ENCODE measurements around the gene PPP1R3C. TPM values are rescaled to one million over a fixed set of nuclear protein-coding genes. Genes with fewer than 3 reads are reported as not detected.

PPP1R3C gene
- total RNA-seq, 2 donors from 2014 or later = 89.1 to 241 TPM

DNA sequence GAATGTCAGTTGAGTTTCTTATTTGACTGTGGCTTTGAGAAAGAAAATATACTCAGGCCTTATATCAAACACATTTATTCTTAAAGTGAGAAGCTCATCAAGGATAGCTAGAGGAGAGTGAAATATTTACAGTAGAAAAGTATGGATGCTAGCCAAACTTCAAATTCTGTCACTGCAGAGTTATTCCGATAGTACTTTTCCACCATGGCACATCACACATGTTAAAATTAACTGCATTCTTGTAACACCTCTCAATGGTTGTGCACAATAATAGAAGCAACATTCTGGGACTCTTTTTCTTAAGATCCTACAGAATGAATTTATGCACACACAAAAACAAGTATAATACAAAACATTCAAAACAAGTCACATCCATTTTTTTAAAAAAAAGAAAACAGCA is 4.5 kb downstream of the PPP1R3C start:
- Histone ChIP-seq H3K4me3 (peak overlapping the region; percentile 76), H3K9me3 (no peaks in the 10 kb centered on the region), H3K27me3 (replicated peaks; ENCODE audit: insufficient read depth) (no peaks in the 10 kb centered on the region), H3K4me1 (ENCODE audit: control insufficient read depth in 1 of 2, low read depth in 2 of 2) (peaks cover 4 to 18% of the 10 kb centered on the region in 2 donors), H3K27ac (peak overlapping the region; percentile 58 to 82), H3K36me3 (peaks cover 51% of the 10 kb centered on the region)
- DNase-seq (ENCODE audit: low spot score) (no peak), ATAC-seq (ENCODE audit: insufficient number of reproducible peaks, low FRiP score, low read depth) (no peak)
- TF ChIP-seq, protein P1, sequence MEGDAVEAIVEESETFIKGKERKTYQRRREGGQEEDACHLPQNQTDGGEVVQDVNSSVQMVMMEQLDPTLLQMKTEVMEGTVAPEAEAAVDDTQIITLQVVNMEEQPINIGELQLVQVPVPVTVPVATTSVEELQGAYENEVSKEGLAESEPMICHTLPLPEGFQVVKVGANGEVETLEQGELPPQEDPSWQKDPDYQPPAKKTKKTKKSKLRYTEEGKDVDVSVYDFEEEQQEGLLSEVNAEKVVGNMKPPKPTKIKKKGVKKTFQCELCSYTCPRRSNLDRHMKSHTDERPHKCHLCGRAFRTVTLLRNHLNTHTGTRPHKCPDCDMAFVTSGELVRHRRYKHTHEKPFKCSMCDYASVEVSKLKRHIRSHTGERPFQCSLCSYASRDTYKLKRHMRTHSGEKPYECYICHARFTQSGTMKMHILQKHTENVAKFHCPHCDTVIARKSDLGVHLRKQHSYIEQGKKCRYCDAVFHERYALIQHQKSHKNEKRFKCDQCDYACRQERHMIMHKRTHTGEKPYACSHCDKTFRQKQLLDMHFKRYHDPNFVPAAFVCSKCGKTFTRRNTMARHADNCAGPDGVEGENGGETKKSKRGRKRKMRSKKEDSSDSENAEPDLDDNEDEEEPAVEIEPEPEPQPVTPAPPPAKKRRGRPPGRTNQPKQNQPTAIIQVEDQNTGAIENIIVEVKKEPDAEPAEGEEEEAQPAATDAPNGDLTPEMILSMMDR (IDR thresholded peaks at IDR 0.05) = no peak

DNA sequence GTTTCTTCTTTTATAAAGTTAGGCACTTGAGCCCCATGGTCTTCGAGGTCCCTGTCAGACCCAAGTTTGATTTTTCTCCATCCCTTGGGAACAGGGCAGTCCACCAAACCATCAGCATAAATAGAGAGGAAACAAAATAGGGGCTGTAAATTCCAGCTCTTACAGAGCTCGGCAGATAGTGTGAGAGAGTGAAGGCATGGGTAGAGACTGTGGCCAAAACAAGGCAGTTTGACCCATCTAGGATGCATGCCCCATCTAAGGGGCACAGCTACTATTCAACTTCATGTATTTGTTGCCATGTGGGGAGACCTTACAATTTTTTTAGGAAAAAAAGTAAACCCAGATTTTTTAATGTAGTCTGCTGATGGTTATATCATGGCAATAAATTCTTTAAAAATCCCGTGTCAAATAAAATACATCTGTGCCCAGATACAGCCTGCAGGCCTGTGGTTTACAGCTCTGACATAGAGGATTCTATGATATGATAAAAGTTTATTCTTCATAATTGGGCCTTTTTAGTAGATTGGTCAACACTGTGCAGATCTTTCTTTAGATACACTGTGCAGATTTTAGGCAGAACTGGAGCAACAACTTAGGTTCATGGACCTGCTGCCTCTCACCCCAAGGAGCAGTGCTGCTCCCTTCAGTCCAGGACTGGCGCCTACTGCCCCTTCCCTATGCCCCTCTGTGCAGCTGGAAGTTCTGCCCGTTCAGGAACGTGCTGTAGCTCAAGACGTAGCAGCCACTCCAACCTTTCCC is 5.3 kb downstream of the PPP1R3C start:
- Histone ChIP-seq H3K4me1 (ENCODE audit: control insufficient read depth in 1 of 2, low read depth in 2 of 2) (peaks cover 4 to 18% of the 10 kb centered on the region in 2 donors), H3K9me3 (no peaks in the 10 kb centered on the region), H3K36me3 (peaks cover 51% of the 10 kb centered on the region), H3K4me3 (peak overlapping the region; percentile 76), H3K27ac (peak overlapping the region; percentile 38 to 58), H3K27me3 (replicated peaks; ENCODE audit: insufficient read depth) (no peaks in the 10 kb centered on the region)
- TF ChIP-seq, protein P1 (IDR thresholded peaks at IDR 0.05) = no peak
- ATAC-seq (ENCODE audit: insufficient number of reproducible peaks, low FRiP score, low read depth) (no peak), DNase-seq (ENCODE audit: low spot score) (no peak)

DNA sequence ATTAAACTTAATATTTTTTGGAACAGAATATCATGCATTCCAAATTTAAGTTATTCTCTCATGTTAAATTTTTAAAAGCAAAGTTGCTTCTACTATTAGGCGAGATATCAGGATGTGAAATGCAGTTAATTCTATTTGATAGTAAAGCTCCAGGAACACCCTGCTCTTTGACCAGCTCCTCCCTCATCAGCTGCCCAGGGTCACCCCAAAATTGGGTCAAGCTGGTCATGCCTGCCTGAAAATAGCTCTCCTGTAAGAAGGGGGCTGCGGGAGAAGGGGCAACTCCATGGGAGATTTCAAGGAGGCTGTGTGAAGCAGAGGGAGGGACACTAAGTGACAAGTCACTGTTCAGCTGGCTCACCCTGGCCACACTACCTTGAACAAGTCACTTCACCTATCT is 5.9 kb downstream of the PPP1R3C start:
- ATAC-seq (ENCODE audit: insufficient number of reproducible peaks, low FRiP score, low read depth) (no peak), DNase-seq (ENCODE audit: low spot score) (no peak)
- Histone ChIP-seq H3K9me3 (no peaks in the 10 kb centered on the region), H3K27me3 (replicated peaks; ENCODE audit: insufficient read depth) (no peaks in the 10 kb centered on the region), H3K4me1 (ENCODE audit: control insufficient read depth in 1 of 2, low read depth in 2 of 2) (peaks cover 4 to 18% of the 10 kb centered on the region in 2 donors), H3K27ac (peak overlapping the region; percentile 38 to 47), H3K36me3 (peaks cover 51% of the 10 kb centered on the region), H3K4me3 (peak overlapping the region; percentile 76)
- TF ChIP-seq, protein P1 (IDR thresholded peaks at IDR 0.05) = no peak

DNA sequence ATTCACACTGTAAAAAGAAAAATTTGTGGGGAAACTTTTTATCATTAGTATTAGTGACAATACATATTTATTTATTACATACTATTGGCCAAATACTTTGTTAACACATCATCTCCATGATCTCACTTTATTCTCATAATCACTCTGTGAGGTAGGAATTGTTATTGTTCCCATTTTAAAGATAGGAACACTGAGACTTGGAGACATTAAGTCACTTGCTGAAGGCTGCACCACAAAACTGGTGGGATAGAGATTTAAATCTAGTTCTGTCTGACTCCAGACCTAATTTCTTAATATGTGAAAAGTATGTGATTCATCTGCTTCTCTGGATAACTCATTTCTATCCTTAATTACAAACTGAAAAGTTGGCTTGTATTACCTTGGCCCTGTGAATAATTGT is 8.2 kb downstream of the PPP1R3C start:
- DNase-seq (ENCODE audit: low spot score) (no peak), ATAC-seq (ENCODE audit: insufficient number of reproducible peaks, low FRiP score, low read depth) (no peak)
- Histone ChIP-seq H3K4me3 (no peak overlapping the region), H3K4me1 (ENCODE audit: control insufficient read depth in 1 of 2, low read depth in 2 of 2) (peaks cover 4 to 18% of the 10 kb centered on the region in 2 donors), H3K27me3 (replicated peaks; ENCODE audit: insufficient read depth) (no peaks in the 10 kb centered on the region), H3K9me3 (no peaks in the 10 kb centered on the region), H3K27ac (no peak overlapping the region), H3K36me3 (peaks cover 38% of the 10 kb centered on the region)
- TF ChIP-seq, protein P1 (IDR thresholded peaks at IDR 0.05) = no peak

DNA sequence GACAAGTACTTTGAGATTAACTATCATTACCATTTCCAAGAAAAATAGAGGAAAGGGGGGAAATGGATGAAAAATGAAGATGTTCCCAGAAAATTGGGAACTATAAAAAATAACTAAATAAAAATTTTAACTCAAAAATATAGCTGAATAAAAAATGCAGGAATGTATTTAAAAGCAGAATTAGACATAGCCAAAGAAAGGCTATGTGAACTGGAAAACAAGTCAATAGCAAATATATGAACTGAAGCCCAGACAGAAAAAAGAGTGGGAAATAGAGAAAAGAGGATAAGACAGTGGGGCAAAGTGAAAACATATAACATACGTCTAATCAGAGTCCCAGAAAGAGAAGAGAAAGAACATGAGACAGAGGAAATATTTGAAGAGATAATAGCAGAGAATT is 10.3 kb downstream of the PPP1R3C start:
- Histone ChIP-seq H3K4me3 (no peak overlapping the region), H3K9me3 (no peaks in the 10 kb centered on the region), H3K4me1 (ENCODE audit: control insufficient read depth in 1 of 2, low read depth in 2 of 2) (peaks cover 0 to 13% of the 10 kb centered on the region in 2 donors), H3K36me3 (peaks cover 18% of the 10 kb centered on the region), H3K27ac (no peak overlapping the region), H3K27me3 (replicated peaks; ENCODE audit: insufficient read depth) (no peaks in the 10 kb centered on the region)
- no peak for DNase-seq (ENCODE audit: low spot score)
- TF ChIP-seq, protein P1 (IDR thresholded peaks at IDR 0.05) = no peak
- no peak for ATAC-seq (ENCODE audit: insufficient number of reproducible peaks, low FRiP score, low read depth)

Data from thoracic aorta (tissue), 2 donors.